IMR-90 (cell line): ENCODE data around the gene NTSR1. TPM values are rescaled to one million over a fixed set of nuclear protein-coding genes. Genes with fewer than 3 reads are reported as not detected.

ENCODE experiments used
- ATAC-seq: fragments of 200-7000 bp; cut with Tn5 transposase; 2 replicates; pipeline ENCODE4 v1.9.1; 2020; ENCODE audit warnings: low read depth, mild to moderate bottlenecking, moderate library complexity
- BruUV-seq: library from RNA; stranded (reverse); fragments of 400-500 nt; replicated peaks from 2 replicates; lab custom pipeline; 2021; lab: Mats Ljungman, UMichigan
- CTCF ChIA-PET: fragments of 300-600 bp; formaldehyde crosslinking; extraction: SDS; loops from one replicate; lab custom pipeline; 2021; ENCODE audit warnings: antibody characterized with exemption; lab: Yijun Ruan, JAX
- POLR2A ChIA-PET: fragments of 300-600 bp; sonication (Branson Sonifier 250); formaldehyde crosslinking; loops from one replicate; lab custom pipeline; 2022; ENCODE audit warnings: antibody characterized with exemption; ENCODE audit not compliant: unreplicated experiment; lab: Charles Lee
- DNase-seq: peaks from one replicate; pipeline ENCODE4 v3.0.0; 2013
- H2AFZ ChIP-seq: replicated peaks from 2 replicates; pipeline ENCODE3; 2013; ENCODE audit warnings: low read length, mild to moderate bottlenecking; ENCODE audit not compliant: poor library complexity
- H2AK5ac ChIP-seq: 2 replicates; pipeline ENCODE4 v1.6.1; 2013; ENCODE audit warnings: low read depth, low read length, inconsistent platforms
- H2AK9ac ChIP-seq: replicated peaks from 2 replicates; pipeline ENCODE3; 2013; ENCODE audit warnings: mild to moderate bottlenecking, low read depth, low read length, moderate library complexity; ENCODE audit not compliant: poor library complexity
- H2BK120ac ChIP-seq: 2 replicates; pipeline ENCODE4 v1.6.1; 2013; ENCODE audit warnings: low read depth, low read length, inconsistent platforms
- H2BK15ac ChIP-seq: 3 replicates; pipeline ENCODE4 v1.6.1; 2013; ENCODE audit warnings: low read depth, low read length, inconsistent platforms
- H2BK20ac ChIP-seq: 2 replicates; pipeline ENCODE4 v1.6.1; 2013; ENCODE audit warnings: low read depth, mild to moderate bottlenecking, inconsistent platforms, low read length, moderate library complexity
- H2BK5ac ChIP-seq: 2 replicates; pipeline ENCODE4 v1.6.1; 2013; ENCODE audit warnings: mild to moderate bottlenecking, low read depth, low read length, inconsistent platforms; ENCODE audit not compliant: poor library complexity, severe bottlenecking
- H3K14ac ChIP-seq: replicated peaks from 2 replicates; pipeline ENCODE4 v1.6.1; 2013; ENCODE audit warnings: low read depth, low read length, inconsistent platforms
- H3K18ac ChIP-seq: 2 replicates; pipeline ENCODE4 v1.6.1; 2013; ENCODE audit warnings: low read depth, low read length, control low read depth
- H3K23ac ChIP-seq: 2 replicates; pipeline ENCODE4 v1.6.1; 2013; ENCODE audit warnings: low read depth, low read length, inconsistent platforms
- H3K27ac ChIP-seq: 2 replicates; pipeline ENCODE4 v1.5.1; 2013; ENCODE audit warnings: mild to moderate bottlenecking, control low read depth, low read length; ENCODE audit not compliant: insufficient read depth
- H3K27me3 ChIP-seq: 2 replicates; pipeline ENCODE4 v1.6.1; 2013; ENCODE audit warnings: low read length; ENCODE audit not compliant: control insufficient read depth, insufficient read depth
- H3K36me3 ChIP-seq: 2 replicates; pipeline ENCODE4 v1.6.1; 2013; ENCODE audit warnings: low read length, mixed read lengths; ENCODE audit not compliant: control insufficient read depth, insufficient read depth
- H3K4ac ChIP-seq: 2 replicates; pipeline ENCODE4 v1.6.1; 2013; ENCODE audit warnings: low read depth, low read length, inconsistent platforms
- H3K4me1 ChIP-seq: 2 replicates; pipeline ENCODE4 v1.6.1; 2013; ENCODE audit warnings: low read length, mixed read lengths; ENCODE audit not compliant: control insufficient read depth, insufficient read depth
- H3K4me2 ChIP-seq: 2 replicates; pipeline ENCODE4 v1.6.1; 2013; ENCODE audit warnings: low read depth, mild to moderate bottlenecking, control low read depth, low read length, moderate library complexity
- H3K4me3 ChIP-seq: 2 replicates; pipeline ENCODE4 v1.5.1; 2013; ENCODE audit warnings: low read depth, mild to moderate bottlenecking, control low read depth, low read length, moderate library complexity; ENCODE audit not compliant: insufficient read depth
- H3K56ac ChIP-seq: 2 replicates; pipeline ENCODE4 v1.6.1; 2013; ENCODE audit warnings: low read length, inconsistent platforms; ENCODE audit not compliant: insufficient read depth; ENCODE audit errors: extremely low read depth
- H3K79me1 ChIP-seq, 2 experiments: 2 replicates each; pipeline ENCODE4 v1.6.1; 2013; ENCODE audit warnings: low read length in 2 of 2, inconsistent platforms in 1 of 2, low read depth in 1 of 2
- H3K9ac ChIP-seq: 2 replicates; pipeline ENCODE4 v1.6.1; 2013; ENCODE audit warnings: low read depth, low read length, control low read depth
- H3K9me1 ChIP-seq: 2 replicates; pipeline ENCODE4 v1.6.1; 2013; ENCODE audit warnings: low read length, inconsistent platforms; ENCODE audit not compliant: insufficient read depth
- H3K9me3 ChIP-seq: 2 replicates; pipeline ENCODE4 v1.6.1; 2013; ENCODE audit warnings: low read length; ENCODE audit not compliant: control insufficient read depth, insufficient read depth
- H4K20me1 ChIP-seq: 2 replicates; pipeline ENCODE4 v1.6.1; 2013; ENCODE audit warnings: low read length, inconsistent platforms; ENCODE audit not compliant: insufficient read depth
- H4K5ac ChIP-seq: 2 replicates; pipeline ENCODE4 v1.6.1; 2013; ENCODE audit warnings: mild to moderate bottlenecking, low read depth, low read length, control low read depth
- H4K8ac ChIP-seq, 2 experiments: 2 replicates each; pipeline ENCODE4 v1.6.1; 2013; ENCODE audit warnings: low read depth in 2 of 2, low read length in 2 of 2, control low read depth in 1 of 2, inconsistent platforms in 1 of 2
- H4K91ac ChIP-seq: 2 replicates; pipeline ENCODE4 v1.6.1; 2013; ENCODE audit warnings: low read depth, low read length, inconsistent platforms; ENCODE audit not compliant: insufficient read depth
- CHD1 ChIP-seq: IDR thresholded peaks from 2 replicates; pipeline ENCODE4 v1.6.1; 2012; ENCODE audit warnings: low read depth, low read length, improper control_type of control experiment
- NFE2L2 ChIP-seq: fragments of 150-350 bp; IDR thresholded peaks from 2 replicates; pipeline ENCODE4 v1.6.1; 2016; ENCODE audit warnings: low read depth, mild to moderate bottlenecking, low read length
- WGBS, 2 experiments: methylation state at CpG; one replicate each; pipeline versions ENCODE4 v1.1.5 to v1.1.7; 2013; ENCODE audit warnings: missing lambda C conversion rate in 2 of 2; ENCODE audit not compliant: insufficient read length in 1 of 2; ENCODE audit errors: extremely low coverage in 2 of 2; 5-methylcytosine and 5-hydroxymethylcytosine counted together
- dilution Hi-C: fragments of 300-500 bp; cut with HindIII; formaldehyde crosslinking; loops from one replicate; pipeline ENCODE4 v1.14.3; 2018; ENCODE audit warnings: low sequenced_read_pairs; ENCODE audit not compliant: unreplicated experiment
- in situ Hi-C: fragments of 300-500 bp; cut with MboI; formaldehyde crosslinking; loops from 3 replicates; pipeline ENCODE4 v1.14.3; 2019; ENCODE audit warnings: low sequenced_read_pairs, inconsistent platforms, mixed read lengths
- intact Hi-C: fragments of 100-400 bp; cut with micrococcal nuclease; formaldehyde crosslinking; loops from 2 replicates; pipeline ENCODE4 v1.10.0; 2022
- polyA plus RNA-seq, 3 experiments: library from polyadenylated mRNA; depleted of rRNA; stranded (reverse); fragments of >200 nt; gene quantifications; 2 replicates each; pipeline ENCODE4 v1.2.3, GENCODE V29; 2012; ENCODE audit warnings: low replicate concordance in 1 of 3
- total RNA-seq: library from RNA; depleted of rRNA; stranded (reverse); fragments of >200 nt; gene quantifications from 2 replicates; pipeline ENCODE4 v1.2.3, GENCODE V29; 2012

The NTSR1 gene
- total and polyA plus RNA-seq, 2 of the 4 experiments (the other 2 are of a cell fraction): 0.54 to 1.8 TPM

DNA sequence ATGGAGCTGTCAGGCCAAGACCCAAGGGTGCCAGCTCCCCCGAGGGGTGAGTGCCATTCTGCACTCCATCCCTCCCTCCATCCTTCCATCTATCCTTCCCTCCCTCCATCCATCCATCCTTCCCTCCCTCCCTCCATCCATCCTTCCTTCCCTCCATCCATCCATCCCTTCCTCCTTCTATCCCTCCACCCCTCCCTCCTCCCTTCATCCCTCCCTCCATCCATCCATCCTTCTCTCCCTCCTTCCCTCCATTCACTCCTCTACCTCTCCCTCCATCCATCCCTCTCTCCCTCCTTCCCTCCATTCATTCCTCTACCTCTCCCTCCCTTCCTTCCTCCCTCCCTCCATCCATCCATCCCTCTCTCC, 46.3 kb downstream of the NTSR1 start:
- peaks cover 7% of the 10 kb centered on the region for H3K9me1 ChIP-seq
- no peak overlapping the region for H4K91ac ChIP-seq
- H4K5ac ChIP-seq: no peak overlapping the region
- H4K8ac ChIP-seq: no peak overlapping the region
- peaks cover 12% of the 10 kb centered on the region for H3K4me1 ChIP-seq
- no peak overlapping the region for H3K4me2 ChIP-seq
- TF ChIP-seq NFE2L2: no peak
- TF ChIP-seq CHD1: no peak
- H3K27me3 ChIP-seq: no peaks in the 10 kb centered on the region; the same call in 1 of the 2 replicates
- peaks cover 0 to 7% of the 10 kb centered on the region in 2 experiments; a peak in 2 of 4 replicates for H3K79me1 ChIP-seq
- in situ Hi-C loops: no loop called here
- no peaks in the 10 kb centered on the region; the same call in 1 of the 2 replicates for H4K20me1 ChIP-seq
- no TSS peak for BruUV-seq
- no peak overlapping the region for H2BK120ac ChIP-seq
- intact Hi-C loops: no loop called here
- H2BK20ac ChIP-seq: no peak overlapping the region
- no peak overlapping the region for H2BK5ac ChIP-seq
- no peak overlapping the region for H3K4ac ChIP-seq
- H3K4me3 ChIP-seq: no peak overlapping the region
- H2AFZ ChIP-seq: no peak overlapping the region
- no peak overlapping the region for H3K56ac ChIP-seq
- no peaks in the 10 kb centered on the region for H3K36me3 ChIP-seq
- no peak overlapping the region for H3K23ac ChIP-seq
- H3K14ac ChIP-seq: no peak overlapping the region
- POLR2A ChIA-PET: no interaction called here
- no peak overlapping the region for H3K27ac ChIP-seq
- dilution Hi-C loops: no loop called here
- peaks cover 2% of the 10 kb centered on the region; the same call in 1 of the 2 replicates for H3K9me3 ChIP-seq
- H3K9ac ChIP-seq: no peak overlapping the region
- DNase-seq: no peak
- CTCF ChIA-PET: no interaction called here
- no peak overlapping the region for H3K18ac ChIP-seq
- WGBS, 2 experiments: 100% methylated on average over 1 of the region's 1 CpG; no CpG with 5 or more reads in 1 of the 2 experiments
- H2BK15ac ChIP-seq: no peak overlapping the region
- H2AK9ac ChIP-seq: no peak overlapping the region
- ATAC-seq: no peak
- peak overlapping the region; percentile 85 for H2AK5ac ChIP-seq
